ENCODE data around the gene RAB39A.
"Not testable (repeated sequence)": the region's sequence is repeated elsewhere in the genome, so short reads cannot be mapped to it uniquely, and the experiment has no call there.

Gene RAB39A, protein sequence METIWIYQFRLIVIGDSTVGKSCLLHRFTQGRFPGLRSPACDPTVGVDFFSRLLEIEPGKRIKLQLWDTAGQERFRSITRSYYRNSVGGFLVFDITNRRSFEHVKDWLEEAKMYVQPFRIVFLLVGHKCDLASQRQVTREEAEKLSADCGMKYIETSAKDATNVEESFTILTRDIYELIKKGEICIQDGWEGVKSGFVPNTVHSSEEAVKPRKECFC

DNA sequence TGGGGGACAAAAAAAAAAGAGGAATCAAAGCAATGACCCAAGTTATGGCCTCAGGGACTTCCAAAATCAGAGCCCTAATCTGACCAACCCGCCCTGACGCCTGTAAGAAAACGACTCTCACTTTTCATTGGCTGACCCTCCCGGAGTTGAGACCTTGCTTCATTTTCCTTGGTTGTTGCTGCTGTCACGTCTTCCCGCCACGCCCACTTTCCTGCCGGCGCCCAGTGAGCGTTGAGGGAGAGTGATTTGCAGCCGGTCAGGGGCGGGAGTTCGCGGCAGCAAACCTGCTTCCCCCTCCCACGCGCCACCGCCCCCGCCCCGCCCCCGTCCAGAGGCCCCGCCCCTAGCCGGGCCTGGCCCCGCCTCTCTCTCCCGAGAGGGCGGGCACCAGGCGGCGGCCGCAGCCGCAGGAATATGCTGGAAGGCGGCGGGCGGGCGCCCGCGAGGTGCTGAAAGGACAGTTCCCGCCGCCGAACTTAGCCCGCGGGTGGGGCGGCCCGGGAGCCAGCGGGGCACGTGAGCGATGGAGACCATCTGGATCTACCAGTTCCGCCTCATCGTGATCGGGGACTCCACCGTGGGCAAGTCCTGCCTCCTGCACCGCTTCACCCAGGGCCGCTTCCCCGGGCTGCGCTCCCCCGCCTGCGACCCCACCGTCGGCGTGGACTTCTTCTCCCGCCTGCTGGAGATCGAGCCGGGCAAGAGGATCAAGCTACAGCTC, at the start of gene RAB39A:
Gene RAB39A, plus strand, starts transcription at position 403 of the 721 bp plus-strand sequence. Its CDS starts 121 bp downstream, at position 524.
- DNase-seq (ENCODE audit: low read depth), result peak; percentile 97

DNA sequence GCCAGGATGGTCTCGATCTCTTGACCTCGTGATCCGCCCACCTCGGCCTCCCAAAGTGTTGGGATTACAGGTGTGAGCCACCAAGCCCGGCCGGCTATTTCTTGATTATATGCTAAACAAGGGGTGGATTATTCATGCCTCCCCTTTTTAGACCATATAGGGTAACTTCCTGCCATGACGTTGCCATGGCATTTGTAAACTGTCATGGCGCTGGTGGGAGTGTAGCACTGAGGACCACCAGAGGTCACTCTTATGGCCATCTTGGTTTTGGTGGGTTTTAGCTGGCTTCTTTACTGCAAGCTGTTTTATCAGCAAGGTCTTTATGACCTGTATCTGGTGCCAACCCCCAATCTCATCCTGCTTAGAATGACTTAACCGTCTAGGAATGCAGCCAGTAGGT, 46.8 kb upstream of the RAB39A start:
- DNase-seq (ENCODE audit: low read depth), result not testable (repeated sequence)

DNA sequence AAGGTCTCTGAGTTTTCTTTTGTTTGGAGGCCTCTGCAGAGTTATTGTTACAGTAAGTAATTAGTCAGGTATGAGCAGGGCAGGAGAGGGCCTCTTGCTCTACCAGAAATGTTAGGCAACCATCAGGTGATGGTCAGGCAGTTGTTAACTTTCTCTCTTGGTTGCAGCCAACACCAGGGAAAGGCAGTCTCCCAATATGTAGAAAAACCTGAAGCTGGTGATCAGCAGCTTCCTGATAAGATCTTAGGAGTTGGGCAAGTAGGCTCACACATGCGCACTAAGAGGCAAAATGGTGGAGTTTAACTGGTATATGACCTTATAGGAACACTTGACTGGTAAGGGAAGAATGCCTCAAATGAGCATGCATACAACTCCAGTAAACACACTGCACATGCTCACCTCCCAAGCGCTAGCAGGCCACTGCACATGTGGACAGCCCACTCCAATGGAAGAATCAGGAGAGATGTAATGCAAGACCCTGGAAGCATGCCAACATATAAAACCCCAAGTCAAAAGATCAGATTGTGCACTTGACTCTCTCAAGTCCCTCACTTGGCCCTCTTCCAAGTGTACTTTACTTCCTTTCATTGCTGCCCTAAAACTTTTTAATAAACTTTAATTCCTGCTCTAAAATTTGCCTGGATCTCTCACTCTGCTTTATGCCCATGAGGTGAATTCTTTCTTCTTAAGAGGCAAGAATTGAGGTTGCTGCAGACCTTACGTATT, 46.0 kb upstream of the RAB39A start:
- DNase-seq (ENCODE audit: low read depth), result no peak

DNA sequence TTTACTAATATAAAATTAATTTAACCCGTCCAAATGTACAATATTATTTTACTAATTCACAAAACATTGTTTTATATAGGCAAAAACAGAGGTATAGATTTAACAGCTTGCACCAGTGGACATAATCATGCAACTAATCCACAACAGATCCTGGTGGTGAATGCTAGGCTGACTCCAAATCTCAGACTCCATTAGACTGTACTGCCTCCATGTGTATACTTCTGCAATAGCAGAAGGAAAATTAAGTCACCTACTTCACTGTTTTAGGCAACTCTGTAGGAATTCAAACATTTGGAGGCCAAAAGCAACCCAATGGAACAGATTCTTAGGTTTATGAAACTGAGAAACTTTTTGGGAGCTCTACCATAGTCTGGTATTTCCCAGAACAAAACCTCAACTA, 30.0 kb upstream of the RAB39A start:
- DNase-seq (ENCODE audit: low read depth), result peak; percentile 70

DNA sequence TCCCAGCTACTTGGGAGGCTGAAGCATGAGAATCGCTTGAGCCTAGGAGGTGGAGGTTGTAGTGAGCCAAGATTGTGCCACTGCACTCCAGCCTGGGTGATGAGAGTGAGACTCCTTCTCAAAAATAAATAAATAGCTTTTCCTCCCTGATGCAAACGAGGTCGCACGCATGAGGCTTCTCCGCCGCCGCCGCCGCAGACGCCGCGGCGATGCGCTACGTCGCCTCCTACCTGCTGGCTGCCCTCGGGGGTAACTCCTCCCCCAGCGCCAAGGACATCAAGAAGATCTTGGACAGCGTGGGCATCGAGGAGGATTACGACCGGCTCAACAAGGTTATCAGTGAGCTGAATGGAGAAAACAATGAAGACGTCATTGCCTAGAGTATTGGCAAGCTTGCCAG, 20.0 kb upstream of the RAB39A start:
- no peak for DNase-seq (ENCODE audit: low read depth)

DNA sequence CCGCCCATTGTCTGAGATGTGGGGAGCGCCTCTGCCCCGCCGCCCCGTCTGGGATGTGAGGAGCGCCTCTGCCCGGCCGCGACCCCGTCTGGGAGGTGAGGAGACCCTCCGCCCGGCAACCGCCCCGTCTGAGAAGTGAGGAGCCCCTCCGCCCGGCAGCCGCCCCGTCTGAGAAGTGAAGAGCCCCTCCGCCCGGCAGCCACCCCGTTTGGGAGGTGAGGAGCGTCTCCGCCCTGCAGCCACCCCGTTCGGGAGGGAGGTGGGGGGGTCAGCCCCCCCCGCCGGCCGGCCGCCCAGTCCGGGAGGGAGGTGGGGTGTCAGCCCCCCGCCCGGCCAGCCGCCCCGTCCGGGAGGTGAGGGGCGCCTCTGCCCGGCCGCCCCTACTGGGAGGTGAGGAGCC, 15.8 kb upstream of the RAB39A start:
- not testable (repeated sequence) for DNase-seq (ENCODE audit: low read depth)

DNA sequence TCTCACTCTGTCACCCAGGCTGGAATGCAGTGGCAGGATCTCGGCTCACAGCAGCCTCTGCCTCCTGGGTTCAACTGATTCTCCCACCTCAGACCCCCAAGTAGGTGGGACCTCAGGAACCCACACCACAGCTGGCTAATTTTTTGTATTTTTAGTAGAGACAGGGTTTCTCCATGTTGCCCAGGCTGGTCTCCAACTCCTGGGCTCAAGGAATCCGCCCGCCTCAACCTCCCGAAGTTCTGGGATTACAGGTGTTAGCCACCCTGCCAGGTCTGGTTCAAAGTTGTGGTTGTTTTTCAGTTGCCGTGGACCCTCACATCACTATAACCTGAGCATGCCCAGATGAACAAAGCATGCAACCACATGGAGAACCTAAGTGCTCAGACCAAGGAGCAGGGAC, 13.0 kb upstream of the RAB39A start:
- no peak for DNase-seq (ENCODE audit: low read depth)

DNA sequence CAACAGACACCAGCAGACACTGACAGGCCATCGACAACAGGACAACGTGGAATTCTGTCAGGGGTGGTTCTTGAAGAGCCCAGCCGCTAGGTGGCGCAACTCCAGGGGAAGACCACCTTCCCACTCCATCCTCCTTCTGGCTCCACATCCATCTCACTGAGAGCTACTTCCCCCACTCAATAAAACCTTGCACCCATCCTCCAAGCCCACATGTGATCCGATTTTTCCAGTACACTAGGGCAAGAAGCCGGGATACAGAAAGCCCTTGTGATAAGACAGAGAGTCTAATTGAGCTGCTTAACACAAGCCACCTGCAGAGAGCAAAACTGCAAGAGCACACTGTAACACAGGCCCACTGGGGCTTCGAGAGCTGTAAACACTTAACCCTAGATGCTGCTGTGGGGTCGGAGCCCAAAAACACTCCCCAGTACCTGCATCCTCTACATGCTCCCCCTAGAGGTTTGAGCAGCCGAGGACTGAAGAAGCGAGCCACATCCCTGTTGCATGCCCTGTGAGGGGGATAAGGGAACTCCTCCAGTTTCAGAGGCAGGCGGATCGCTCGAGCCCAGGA, 11.5 kb upstream of the RAB39A start:
- DNase-seq (ENCODE audit: low read depth), result no peak

DNA sequence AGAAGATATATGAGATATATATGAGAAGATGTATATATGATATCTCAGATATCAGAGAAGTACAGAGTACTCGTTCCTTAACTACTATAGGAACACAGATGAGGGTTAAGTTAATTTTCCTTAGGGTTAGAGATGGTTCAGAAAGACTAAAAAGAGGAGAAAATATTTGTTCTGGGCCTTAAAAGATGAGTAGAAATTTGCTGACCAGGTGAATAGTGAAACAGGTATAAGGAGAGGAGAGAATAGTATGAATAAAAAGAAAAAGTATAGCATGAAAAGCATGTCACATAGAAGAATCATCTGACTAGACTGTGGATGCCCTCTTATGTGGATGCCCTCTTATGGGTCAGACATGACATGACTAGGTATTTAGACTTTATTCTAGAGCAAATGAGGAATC, 6.3 kb upstream of the RAB39A start:
- no peak for DNase-seq (ENCODE audit: low read depth)

DNA sequence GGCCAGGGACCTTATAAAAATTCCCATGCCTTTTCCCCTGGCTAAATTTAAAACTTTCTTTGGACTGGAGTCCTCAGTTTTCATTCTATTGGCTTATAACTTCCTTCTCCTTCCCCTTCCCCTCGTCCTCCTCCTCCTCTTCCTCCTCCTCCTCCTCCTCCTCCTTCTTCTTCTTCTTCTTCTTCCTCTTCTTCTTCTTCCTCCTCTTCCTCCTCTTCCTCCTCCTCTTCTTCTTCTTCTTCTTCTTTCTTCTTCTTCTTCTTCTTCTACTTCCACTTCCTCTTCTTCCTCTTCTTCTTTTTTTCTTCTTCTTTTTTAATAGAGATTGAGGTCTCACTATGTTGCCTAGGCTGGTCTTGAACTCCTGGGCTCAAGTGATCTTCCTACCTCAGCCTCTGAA, 4.7 kb upstream of the RAB39A start:
- DNase-seq (ENCODE audit: low read depth), result not testable (repeated sequence)

DNA sequence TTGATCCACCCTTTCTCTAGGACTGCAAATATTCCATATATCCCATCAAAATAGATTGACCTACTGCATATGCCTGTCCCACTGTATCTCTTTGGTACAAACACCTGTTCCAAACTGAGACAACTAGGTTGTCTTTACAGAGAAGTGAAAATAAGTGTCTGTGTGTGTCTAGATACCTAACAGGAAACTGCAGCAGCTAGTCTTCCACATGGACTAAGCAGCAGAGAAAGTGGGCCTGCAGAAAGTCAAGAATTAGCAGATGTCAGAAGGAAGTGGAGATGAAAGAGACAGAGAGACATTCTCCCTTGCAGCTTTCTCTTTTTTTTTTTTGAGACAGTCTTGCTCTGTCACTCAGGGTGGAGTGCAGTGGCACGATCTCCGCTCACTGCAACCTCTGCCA, 3.9 kb upstream of the RAB39A start:
- DNase-seq (ENCODE audit: low read depth), result no peak

DNA sequence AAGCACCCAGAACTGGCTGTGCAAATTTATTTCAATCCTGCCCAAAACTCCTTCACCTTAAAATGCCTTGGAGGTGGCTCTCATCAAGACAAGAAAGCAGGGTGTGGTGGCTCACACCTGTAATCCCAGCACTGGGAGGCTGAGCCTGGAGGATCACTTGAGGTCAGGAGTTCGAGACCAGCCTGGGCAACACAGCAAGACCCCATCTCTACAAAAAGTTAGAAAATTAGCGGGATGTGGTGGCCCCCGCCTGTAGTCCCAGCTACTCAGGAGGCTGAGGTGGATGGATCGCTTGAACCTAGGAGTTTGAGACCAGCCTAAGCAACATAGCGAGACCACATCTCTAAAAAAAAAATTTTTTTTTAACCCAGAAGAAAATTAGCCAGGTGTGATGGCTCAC, 689 bp upstream of the RAB39A start:
- DNase-seq (ENCODE audit: low read depth), result no peak

DNA sequence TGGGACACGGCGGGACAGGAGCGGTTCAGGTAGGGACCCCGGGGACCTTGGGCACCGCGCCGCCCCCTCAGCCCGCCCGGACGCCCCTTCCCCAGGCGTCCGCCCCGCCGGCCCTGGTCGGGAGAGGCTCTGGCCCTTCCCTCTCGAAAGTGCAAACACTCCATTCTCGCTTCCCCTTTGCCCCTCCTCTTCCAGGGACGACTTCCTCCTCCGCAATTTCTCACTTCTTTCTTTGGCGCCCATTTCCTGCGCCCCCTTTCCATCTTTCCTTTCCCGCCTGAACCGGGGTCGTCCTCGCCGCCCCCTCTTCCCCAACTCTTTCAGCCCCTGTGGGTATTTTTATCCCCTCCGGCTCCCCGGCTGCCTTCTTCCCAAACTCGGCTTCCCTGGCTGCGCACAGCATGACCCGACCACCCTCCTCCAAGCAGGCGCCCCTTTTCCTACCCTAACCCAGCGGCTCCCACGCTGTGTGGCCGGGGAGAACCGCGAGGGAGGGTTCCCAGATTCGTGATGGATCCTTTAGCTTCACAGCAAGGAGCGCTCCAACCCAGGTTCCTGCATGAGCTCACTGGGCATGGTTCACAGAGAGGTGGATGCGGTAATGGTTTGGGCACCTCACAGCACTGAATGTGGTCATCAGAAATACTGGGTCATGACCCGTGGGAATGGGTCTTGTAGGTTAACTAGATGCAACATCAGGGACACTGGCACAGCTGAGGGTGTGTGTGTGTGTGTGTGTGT, 689 bp downstream of the RAB39A start:
- no peak for DNase-seq (ENCODE audit: low read depth)

DNA sequence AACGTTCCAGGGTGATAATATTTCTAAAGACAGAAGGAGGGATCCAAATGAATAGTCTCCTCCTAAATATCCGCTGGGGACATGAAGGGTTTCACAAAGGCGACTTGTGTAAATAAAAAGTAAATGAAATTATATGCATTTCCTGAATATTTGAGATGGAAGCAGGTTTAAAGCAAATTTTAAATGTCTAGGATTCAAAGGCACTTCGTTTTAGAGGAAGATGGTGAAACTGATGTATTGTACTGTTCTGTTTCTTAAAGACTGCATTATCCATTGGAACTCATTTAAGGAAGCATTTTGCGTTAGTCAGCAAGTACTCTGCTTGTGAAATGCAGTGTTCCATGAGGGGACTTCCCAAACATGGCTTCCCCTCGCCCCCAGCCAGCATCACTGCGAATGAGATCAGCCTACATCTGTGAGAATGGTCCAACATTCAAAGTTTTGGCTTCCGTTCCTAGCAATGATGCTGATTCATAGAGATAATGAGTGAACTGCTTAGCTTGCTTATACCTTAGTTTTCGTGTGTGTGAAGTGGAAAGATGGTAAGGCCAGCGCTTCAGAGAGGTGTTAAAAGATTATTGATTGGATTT, 1.5 kb downstream of the RAB39A start:
- DNase-seq (ENCODE audit: low read depth), result no peak

DNA sequence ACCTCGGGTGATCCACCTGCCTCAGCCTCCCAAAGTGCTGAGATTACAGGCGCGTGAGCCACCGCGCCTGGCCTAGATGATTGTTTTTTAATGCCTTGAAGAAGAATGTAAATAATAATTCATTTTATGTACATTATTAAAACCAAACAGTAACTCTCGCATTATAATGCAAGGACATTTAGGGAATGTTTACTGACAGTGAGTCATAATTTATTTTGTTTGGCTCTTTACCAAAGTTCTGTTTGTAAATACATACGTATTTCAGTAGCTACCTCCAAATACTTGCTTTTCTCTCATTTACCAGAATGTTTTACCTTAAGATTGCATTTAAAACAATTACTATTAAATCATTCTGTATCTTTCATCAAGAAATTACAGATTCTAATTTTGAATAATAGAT, 3.0 kb downstream of the RAB39A start:
- DNase-seq (ENCODE audit: low read depth), result no peak

DNA sequence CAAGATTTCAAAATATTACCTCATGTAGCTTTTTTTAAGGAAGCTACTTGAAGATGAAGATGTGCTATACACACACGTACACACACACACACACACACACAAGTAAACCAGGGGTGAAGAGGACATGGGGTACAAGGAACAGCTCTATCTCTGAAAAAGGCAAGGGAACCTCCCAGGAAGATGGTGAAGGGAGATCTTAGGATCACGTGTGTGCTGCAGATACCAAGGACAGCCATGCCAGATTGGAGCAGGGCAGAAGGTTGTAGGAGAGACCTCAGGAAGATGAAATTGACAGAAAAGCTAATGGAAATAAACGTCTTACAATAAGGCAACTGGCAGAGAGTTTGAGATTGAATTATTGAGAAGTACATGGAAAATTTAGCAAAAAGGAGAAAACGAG, 19.7 kb downstream of the RAB39A start:
- DNase-seq (ENCODE audit: low read depth), result no peak

DNA sequence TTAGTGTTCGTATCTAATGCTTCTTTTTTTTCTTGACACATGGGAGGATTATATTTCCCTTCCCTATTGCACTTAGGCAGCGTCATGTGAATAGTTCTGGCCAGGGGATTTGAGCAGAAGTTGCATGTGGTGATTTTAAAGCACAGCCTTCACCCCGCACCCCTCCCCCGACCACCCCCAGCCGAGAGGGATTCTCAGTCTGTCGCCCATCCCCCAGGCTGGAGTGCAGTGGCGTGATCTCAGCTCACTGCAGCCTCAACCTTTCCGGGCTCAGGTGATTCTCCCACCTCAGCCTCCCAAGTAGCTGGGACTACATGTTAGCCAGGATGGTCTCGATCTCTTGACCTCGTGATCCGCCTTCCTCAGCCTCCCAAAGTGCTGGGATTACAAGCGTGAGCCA, 20.1 kb downstream of the RAB39A start:
- not testable (repeated sequence) for DNase-seq (ENCODE audit: low read depth)

DNA sequence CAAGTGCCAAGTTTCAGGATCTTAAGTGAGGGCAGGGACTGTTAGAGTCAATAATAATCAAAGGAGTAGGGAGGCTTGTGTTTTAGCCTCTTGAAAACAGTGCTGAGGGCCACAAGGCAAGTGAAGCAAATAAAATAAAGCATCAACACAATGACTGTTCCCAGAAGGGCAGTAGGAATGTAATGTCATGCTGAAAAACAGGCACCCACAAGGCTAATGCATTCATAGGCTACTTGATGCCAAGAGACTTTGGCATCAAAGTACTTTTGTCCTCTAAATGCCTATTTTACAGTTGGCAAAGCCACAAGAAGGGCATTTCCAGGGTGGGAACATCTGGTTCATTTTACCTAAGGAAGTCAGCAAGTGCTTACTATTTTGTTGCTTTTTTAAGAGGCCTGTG, 22.9 kb downstream of the RAB39A start:
- no peak for DNase-seq (ENCODE audit: low read depth)

DNA sequence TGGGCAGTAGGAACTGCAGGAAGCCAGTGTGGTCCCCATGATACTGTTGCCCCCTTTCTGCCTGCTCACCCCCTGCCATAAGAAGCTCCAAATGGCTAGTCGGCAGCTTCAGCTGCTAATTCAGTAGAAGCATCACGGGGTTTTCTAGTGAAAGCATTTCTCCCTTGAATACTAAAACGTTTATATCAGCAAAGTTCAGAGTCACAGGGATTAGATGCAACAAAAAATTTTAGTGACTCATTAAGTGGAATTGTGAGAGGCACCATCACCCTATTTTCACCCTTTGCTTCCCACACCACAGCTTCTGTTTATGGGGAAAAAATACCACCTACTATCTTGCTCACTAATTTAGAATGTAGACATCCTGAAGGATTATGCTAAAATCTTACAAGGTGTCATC, 25.2 kb downstream of the RAB39A start:
- peak; percentile 24 for DNase-seq (ENCODE audit: low read depth)

DNA sequence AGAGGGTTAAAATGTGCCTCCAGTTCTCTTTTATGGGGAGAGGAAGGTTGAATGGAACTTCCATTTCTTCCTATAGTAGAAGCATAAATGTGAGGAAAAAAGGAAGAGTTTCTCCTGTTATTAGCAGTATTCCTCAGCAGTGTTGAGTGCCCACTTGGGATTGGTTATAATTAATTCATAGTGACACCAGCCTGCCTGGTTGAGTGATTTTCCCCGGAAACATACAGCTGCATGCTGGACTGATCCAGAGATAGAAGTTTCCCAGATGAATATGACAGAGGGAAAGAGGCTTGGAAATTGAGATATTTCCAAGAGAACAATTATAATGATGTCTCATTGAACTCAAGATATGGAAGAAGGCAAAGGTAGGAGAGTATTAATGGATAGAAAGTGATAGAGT, 28.3 kb downstream of the RAB39A start:
- DNase-seq (ENCODE audit: low read depth), result no peak

DNA sequence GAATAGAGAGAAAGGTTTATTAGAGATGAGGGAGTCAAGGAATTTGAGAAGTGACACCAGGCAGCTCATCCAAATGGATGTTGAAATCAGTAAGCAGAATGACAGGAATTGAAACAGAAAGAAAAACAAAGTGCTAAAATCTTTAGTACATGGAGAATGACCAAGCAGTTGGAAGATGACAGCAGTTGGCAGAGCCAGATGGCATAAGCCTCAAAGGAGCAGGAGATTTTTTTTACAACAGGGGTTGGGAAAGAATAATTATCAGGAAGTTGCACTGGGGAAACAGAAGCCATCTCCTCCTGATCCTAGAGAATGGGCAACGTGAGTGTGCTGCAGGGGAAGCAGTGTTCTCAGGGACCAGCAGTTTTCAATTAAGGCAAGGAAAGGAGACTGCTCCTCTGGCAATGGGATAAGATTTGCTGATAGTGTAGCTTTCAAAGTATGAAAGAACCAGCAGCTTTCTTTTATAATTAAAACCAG, 28.9 kb downstream of the RAB39A start:
- peak; percentile 4 for DNase-seq (ENCODE audit: low read depth)

DNA sequence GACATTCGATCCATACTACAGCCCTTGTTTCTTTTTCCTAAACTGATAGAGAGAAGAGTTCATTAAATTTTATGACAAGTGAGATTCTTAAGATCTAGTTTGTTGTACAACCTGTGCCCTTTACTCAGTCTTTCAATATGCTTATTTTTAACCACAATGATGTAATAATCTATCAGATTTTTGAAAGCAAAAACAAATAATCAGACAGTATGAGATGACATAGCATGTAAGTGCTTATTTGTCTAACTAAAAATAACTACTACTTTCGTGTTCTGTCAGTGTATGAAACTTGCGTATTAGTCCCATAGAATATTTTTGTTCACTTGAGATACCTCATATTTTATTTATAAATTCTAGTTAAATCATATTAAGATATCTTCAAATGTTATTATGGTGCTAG, 33.2 kb downstream of the RAB39A start:
- DNase-seq (ENCODE audit: low read depth), result peak; percentile 12

Data from iris pigment epithelial cell (primary cell).